Skeletal muscle satellite cell (primary cell): ENCODE results near the gene AATF.

Source experiments
- H3K27me3 ChIP-seq: 2 replicates; pipeline ENCODE4 v1.7.0; 2013; ENCODE audit warnings: low read length; ENCODE audit not compliant: control insufficient read depth, insufficient read depth
- H3K36me3 ChIP-seq: 2 replicates; pipeline ENCODE4 v1.7.0; 2013; ENCODE audit warnings: mild to moderate bottlenecking, control low read depth, low read length; ENCODE audit not compliant: insufficient read depth
- H3K4me1 ChIP-seq: 2 replicates; pipeline ENCODE4 v1.7.0; 2013; ENCODE audit warnings: low read length; ENCODE audit not compliant: control insufficient read depth, insufficient read depth
- H3K4me2 ChIP-seq: 2 replicates; pipeline ENCODE4 v1.7.0; 2013; ENCODE audit warnings: mild to moderate bottlenecking, low read length
- H3K4me3 ChIP-seq: 2 replicates; pipeline ENCODE4 v1.7.0; 2013; ENCODE audit warnings: low read length
- H3K9ac ChIP-seq: 2 replicates; pipeline ENCODE4 v1.7.0; 2013; ENCODE audit warnings: mild to moderate bottlenecking, low read depth, low read length, moderate library complexity
- H3K9me3 ChIP-seq: replicated peaks from 2 replicates; pipeline ENCODE4 v1.7.0; 2013; ENCODE audit warnings: mild to moderate bottlenecking, control low read depth, low read length

Gene AATF

GRCh38 chr17:36937959-36938565, 10.7 kb upstream of the AATF start:
- peaks cover 44% of the 10 kb centered on the region for H3K4me1 ChIP-seq
- H3K36me3 ChIP-seq, result no peaks in the 10 kb centered on the region
- no peak overlapping the region for H3K9ac ChIP-seq
- H3K27me3 ChIP-seq, result peaks cover 99% of the 10 kb centered on the region
- no peak overlapping the region for H3K4me2 ChIP-seq
- no peak overlapping the region for H3K4me3 ChIP-seq
- H3K9me3 ChIP-seq, result no peaks in the 10 kb centered on the region

GRCh38 chr17:36938566-36939051, 10.1 kb upstream of the AATF start:
- no peaks in the 10 kb centered on the region for H3K9me3 ChIP-seq
- H3K4me1 ChIP-seq, result peaks cover 44% of the 10 kb centered on the region
- H3K9ac ChIP-seq, result no peak overlapping the region
- H3K4me2 ChIP-seq, result no peak overlapping the region
- H3K27me3 ChIP-seq, result peaks cover 99% of the 10 kb centered on the region
- H3K4me3 ChIP-seq, result no peak overlapping the region
- H3K36me3 ChIP-seq, result no peaks in the 10 kb centered on the region

- Histone ChIP-seq H3K4me3 (no peak overlapping the region), H3K4me2 (no peak overlapping the region), H3K4me1 (peaks cover 40% of the 10 kb centered on the region), H3K36me3 (no peaks in the 10 kb centered on the region), H3K27me3 (peaks cover 99% of the 10 kb centered on the region), H3K9ac (no peak overlapping the region), H3K9me3 (no peaks in the 10 kb centered on the region)
These were observed 9.5 kb upstream of the AATF start for GRCh38 chr17:36939052-36939801.

GRCh38 chr17:36939802-36940312, 8.9 kb upstream of the AATF start:
- peaks cover 33% of the 10 kb centered on the region for H3K4me1 ChIP-seq
- no peak overlapping the region for H3K4me3 ChIP-seq
- peaks cover 99% of the 10 kb centered on the region for H3K27me3 ChIP-seq
- no peak overlapping the region for H3K4me2 ChIP-seq
- no peaks in the 10 kb centered on the region for H3K36me3 ChIP-seq
- H3K9me3 ChIP-seq, result no peaks in the 10 kb centered on the region
- H3K9ac ChIP-seq, result no peak overlapping the region

GRCh38 chr17:36940313-36941264, 8.2 kb upstream of the AATF start:
- no peak overlapping the region for H3K4me2 ChIP-seq
- no peak overlapping the region for H3K9ac ChIP-seq
- H3K4me3 ChIP-seq, result no peak overlapping the region
- H3K4me1 ChIP-seq, result peaks cover 28% of the 10 kb centered on the region
- H3K9me3 ChIP-seq, result no peaks in the 10 kb centered on the region
- peaks cover 99% of the 10 kb centered on the region for H3K27me3 ChIP-seq
- H3K36me3 ChIP-seq, result no peaks in the 10 kb centered on the region

- no peaks in the 10 kb centered on the region for H3K36me3 ChIP-seq
- H3K27me3 ChIP-seq, result peaks cover 99% of the 10 kb centered on the region
- no peak overlapping the region for H3K9ac ChIP-seq
- H3K4me1 ChIP-seq, result peaks cover 20% of the 10 kb centered on the region
- H3K9me3 ChIP-seq, result no peaks in the 10 kb centered on the region
- H3K4me2 ChIP-seq, result no peak overlapping the region
- no peak overlapping the region for H3K4me3 ChIP-seq
These were observed 7.3 kb upstream of the AATF start for GRCh38 chr17:36941265-36942010.

GRCh38 chr17:36942019-36942599, 6.6 kb upstream of the AATF start:
- Histone ChIP-seq H3K4me2 (peak overlapping the region; percentile 57), H3K4me1 (peaks cover 14% of the 10 kb centered on the region), H3K36me3 (no peaks in the 10 kb centered on the region), H3K9me3 (no peaks in the 10 kb centered on the region), H3K4me3 (peak overlapping the region; percentile 28), H3K9ac (no peak overlapping the region), H3K27me3 (peaks cover 99% of the 10 kb centered on the region)

GRCh38 chr17:36942631-36943125, 6.1 kb upstream of the AATF start:
- Histone ChIP-seq H3K9ac (no peak overlapping the region), H3K9me3 (no peaks in the 10 kb centered on the region), H3K4me3 (no peak overlapping the region), H3K27me3 (peaks cover 99% of the 10 kb centered on the region), H3K36me3 (no peaks in the 10 kb centered on the region), H3K4me2 (peak overlapping the region; percentile 57), H3K4me1 (peaks cover 9% of the 10 kb centered on the region)

GRCh38 chr17:36943250-36944191, 5.2 kb upstream of the AATF start:
- Histone ChIP-seq H3K27me3 (peaks cover 96% of the 10 kb centered on the region), H3K9ac (no peak overlapping the region), H3K9me3 (no peaks in the 10 kb centered on the region), H3K4me3 (no peak overlapping the region), H3K4me1 (peaks cover 10% of the 10 kb centered on the region), H3K36me3 (no peaks in the 10 kb centered on the region), H3K4me2 (no peak overlapping the region)
